ENCODE measurements around the gene NHERF1. TPM values are rescaled to one million over a fixed set of nuclear protein-coding genes. Genes with fewer than 3 reads are reported as not detected.

The NHERF1 gene
- total RNA-seq, 1 experiment from 2014 or later, result 75.0 TPM

DNA sequence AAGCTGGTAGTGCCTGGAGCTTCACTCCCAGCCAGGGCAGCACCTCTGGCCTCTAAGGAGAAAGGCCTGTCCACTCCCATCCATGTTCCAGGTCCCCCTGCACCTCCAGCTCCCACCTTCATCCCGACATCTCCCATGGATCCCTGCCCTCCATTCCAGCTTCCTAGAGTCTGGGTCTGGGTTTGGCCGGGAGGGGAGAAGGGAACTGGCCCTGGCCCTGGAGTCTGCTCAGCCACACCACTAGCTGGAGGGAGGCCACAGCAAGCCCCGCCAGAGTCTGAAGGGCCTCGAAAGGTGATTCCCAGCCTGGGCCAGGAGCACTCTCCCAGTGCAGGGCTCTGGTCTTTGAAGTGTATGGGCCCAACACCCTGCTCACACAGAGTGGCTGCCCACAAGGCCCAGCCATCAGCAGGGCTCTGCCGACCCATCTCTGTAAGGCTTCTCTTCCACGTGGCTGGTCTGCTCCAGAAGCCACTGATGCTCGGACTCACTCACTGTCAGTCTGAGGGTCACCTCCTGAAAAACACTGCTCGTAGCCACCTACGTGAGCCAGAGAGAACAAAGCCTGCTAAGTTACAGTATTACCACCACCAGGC, 23.0 kb downstream of the NHERF1 start:
- POLR2A ChIA-PET (ENCODE audit: unreplicated experiment), result interaction anchor here (0.5 kb wide), 1 partner anchor 568 kb away, joined by 4 read pairs; no protein-coding TSS in a partner anchor
- intact Hi-C loops (cut with micrococcal nuclease), result no loop called here

DNA sequence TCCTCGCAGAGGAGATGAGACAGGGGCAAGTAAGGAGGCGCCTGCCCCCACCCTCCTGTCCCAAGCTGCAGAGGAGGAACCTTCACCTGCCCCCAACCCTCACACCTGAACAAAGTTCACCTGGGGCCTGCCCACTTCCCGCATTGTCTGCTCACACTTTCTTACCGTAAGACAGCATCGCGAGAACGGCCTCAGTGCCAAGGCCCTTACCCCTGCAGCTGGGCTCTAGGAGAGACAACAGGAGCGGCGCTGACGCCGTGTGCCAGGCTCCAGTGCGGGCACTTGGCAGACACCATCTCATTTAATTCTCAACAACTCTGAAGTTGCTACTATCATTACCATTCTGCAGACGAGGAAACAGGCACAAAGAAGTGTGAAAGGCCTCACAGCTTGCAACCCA, 23.6 kb downstream of the NHERF1 start:
- Histone ChIP-seq H3K79me2 (ENCODE audit: low read length) (peaks cover 27% of the 10 kb centered on the region), H3K9me3 (ENCODE audit: low read length) (no peaks in the 10 kb centered on the region), H4K20me1 (ENCODE audit: low read length) (no peaks in the 10 kb centered on the region), H3F3A (ENCODE audit: low read length, unreplicated experiment) (no peaks in the 10 kb centered on the region), H3K4me3 (ENCODE audit: low read length) (no peak overlapping the region), H3K27ac (ENCODE audit: low read length) (no peak overlapping the region), H3K4me1 (ENCODE audit: insufficient read depth, low read length) (peaks cover 8% of the 10 kb centered on the region), H3K36me3 (ENCODE audit: low read depth, low read length) (peaks cover 35% of the 10 kb centered on the region), H3K9me2 (replicated peaks; ENCODE audit: low read length) (no peaks in the 10 kb centered on the region), H2AFZ (ENCODE audit: low read length) (no peak overlapping the region), H3K9ac (ENCODE audit: low read length) (no peak overlapping the region), H3K27me3 (ENCODE audit: low read length) (no peaks in the 10 kb centered on the region), H3K4me2 (ENCODE audit: low read length) (no peak overlapping the region)
- ATAC-seq, result no peak
- ChIA-PET CTCF (interaction anchor here (2.7 kb wide), 1 partner anchor 26 kb away, joined by 29 read pairs; no protein-coding TSS in a partner anchor), POLR2A (ENCODE audit: unreplicated experiment) (no interaction called here)
- no peak for DNase-seq
- BruUV-seq (replicated peaks), result no TSS peak
- TF ChIP-seq, protein P1, sequence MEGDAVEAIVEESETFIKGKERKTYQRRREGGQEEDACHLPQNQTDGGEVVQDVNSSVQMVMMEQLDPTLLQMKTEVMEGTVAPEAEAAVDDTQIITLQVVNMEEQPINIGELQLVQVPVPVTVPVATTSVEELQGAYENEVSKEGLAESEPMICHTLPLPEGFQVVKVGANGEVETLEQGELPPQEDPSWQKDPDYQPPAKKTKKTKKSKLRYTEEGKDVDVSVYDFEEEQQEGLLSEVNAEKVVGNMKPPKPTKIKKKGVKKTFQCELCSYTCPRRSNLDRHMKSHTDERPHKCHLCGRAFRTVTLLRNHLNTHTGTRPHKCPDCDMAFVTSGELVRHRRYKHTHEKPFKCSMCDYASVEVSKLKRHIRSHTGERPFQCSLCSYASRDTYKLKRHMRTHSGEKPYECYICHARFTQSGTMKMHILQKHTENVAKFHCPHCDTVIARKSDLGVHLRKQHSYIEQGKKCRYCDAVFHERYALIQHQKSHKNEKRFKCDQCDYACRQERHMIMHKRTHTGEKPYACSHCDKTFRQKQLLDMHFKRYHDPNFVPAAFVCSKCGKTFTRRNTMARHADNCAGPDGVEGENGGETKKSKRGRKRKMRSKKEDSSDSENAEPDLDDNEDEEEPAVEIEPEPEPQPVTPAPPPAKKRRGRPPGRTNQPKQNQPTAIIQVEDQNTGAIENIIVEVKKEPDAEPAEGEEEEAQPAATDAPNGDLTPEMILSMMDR (conservative IDR thresholded peaks at IDR 0.05; ENCODE audit: low read depth, low read length), result no peak
- no peak for TF ChIP-seq EZH2phosphoT487 (IDR thresholded peaks at IDR 0.05; ENCODE audit: borderline replicate concordance, low read length)
- no peak for TF ChIP-seq EZH2 (IDR thresholded peaks at IDR 0.05; ENCODE audit: low read length, unreplicated experiment)
- intact Hi-C loops (cut with micrococcal nuclease), result no loop called here

More for the DNA sequence above, 23.0 kb downstream of the NHERF1 start:
- no peak overlapping the region for H3K4me3 ChIP-seq (ENCODE audit: low read length)
- no peaks in the 10 kb centered on the region for H4K20me1 ChIP-seq (ENCODE audit: low read length)
- no peak overlapping the region for H2AFZ ChIP-seq (ENCODE audit: low read length)
- peaks cover 6% of the 10 kb centered on the region for H3K4me1 ChIP-seq (ENCODE audit: insufficient read depth, low read length)
- no peak overlapping the region for H3K27ac ChIP-seq (ENCODE audit: low read length)
- no peak for DNase-seq
- peaks cover 35% of the 10 kb centered on the region for H3K36me3 ChIP-seq (ENCODE audit: low read depth, low read length)
- H3K27me3 ChIP-seq (ENCODE audit: low read length), result no peaks in the 10 kb centered on the region
- H3F3A ChIP-seq (ENCODE audit: low read length, unreplicated experiment), result no peaks in the 10 kb centered on the region
- TF ChIP-seq, protein P1 (conservative IDR thresholded peaks at IDR 0.05; ENCODE audit: low read depth, low read length), result no peak
- no peak for TF ChIP-seq EZH2 (IDR thresholded peaks at IDR 0.05; ENCODE audit: low read length, unreplicated experiment)
- no peak for TF ChIP-seq EZH2phosphoT487 (IDR thresholded peaks at IDR 0.05; ENCODE audit: borderline replicate concordance, low read length)
- CTCF ChIA-PET, result interaction anchor here (0.6 to 2.7 kb wide), 5 partner anchors 11 to 116 kb away, joined by 3 to 29 read pairs (median 5); no protein-coding TSS in a partner anchor
- H3K4me2 ChIP-seq (ENCODE audit: low read length), result no peak overlapping the region
- H3K9me3 ChIP-seq (ENCODE audit: low read length), result no peaks in the 10 kb centered on the region
- H3K79me2 ChIP-seq (ENCODE audit: low read length), result peaks cover 22% of the 10 kb centered on the region
- no TSS peak for BruUV-seq (replicated peaks)
- H3K9ac ChIP-seq (ENCODE audit: low read length), result no peak overlapping the region
- no peaks in the 10 kb centered on the region for H3K9me2 ChIP-seq (replicated peaks; ENCODE audit: low read length)
- ATAC-seq, result no peak

DNA sequence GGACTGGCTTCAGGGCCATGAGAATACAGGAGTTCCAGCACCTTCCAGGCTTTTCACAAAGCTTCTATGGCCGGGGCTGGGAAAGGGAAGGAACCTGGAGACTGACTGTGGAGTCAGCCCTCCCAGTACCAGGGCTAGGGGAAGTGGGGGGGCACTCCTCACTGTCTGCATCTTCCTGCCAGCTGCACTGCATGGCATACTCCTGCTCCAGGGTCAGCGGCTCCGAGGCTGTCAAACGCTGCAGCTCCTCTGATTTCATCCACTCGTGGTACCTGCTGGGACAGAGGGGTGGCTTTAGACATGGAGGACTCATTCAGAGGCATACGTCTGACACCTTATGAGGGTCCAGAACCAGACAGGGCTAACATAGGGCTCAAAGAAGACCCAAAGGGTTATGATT, 25.0 kb downstream of the NHERF1 start:
- Histone ChIP-seq H3F3A (ENCODE audit: low read length, unreplicated experiment) (no peaks in the 10 kb centered on the region), H3K4me2 (ENCODE audit: low read length) (no peak overlapping the region), H3K4me1 (ENCODE audit: insufficient read depth, low read length) (peaks cover 20% of the 10 kb centered on the region), H3K9me3 (ENCODE audit: low read length) (no peaks in the 10 kb centered on the region), H3K9me2 (replicated peaks; ENCODE audit: low read length) (no peaks in the 10 kb centered on the region), H3K9ac (ENCODE audit: low read length) (no peak overlapping the region), H3K79me2 (ENCODE audit: low read length) (peaks cover 40% of the 10 kb centered on the region), H3K27ac (ENCODE audit: low read length) (no peak overlapping the region), H3K27me3 (ENCODE audit: low read length) (no peaks in the 10 kb centered on the region), H2AFZ (ENCODE audit: low read length) (no peak overlapping the region), H4K20me1 (ENCODE audit: low read length) (no peaks in the 10 kb centered on the region), H3K36me3 (ENCODE audit: low read depth, low read length) (peaks cover 35% of the 10 kb centered on the region), H3K4me3 (ENCODE audit: low read length) (no peak overlapping the region)
- DNase-seq (no peak), ATAC-seq (no peak)
- no TSS peak for BruUV-seq (replicated peaks)
- CTCF ChIA-PET, result no interaction called here
- TF ChIP-seq EZH2 (IDR thresholded peaks at IDR 0.05; ENCODE audit: low read length, unreplicated experiment) (no peak), EZH2phosphoT487 (IDR thresholded peaks at IDR 0.05; ENCODE audit: borderline replicate concordance, low read length) (no peak)
- TF ChIP-seq, protein P1 (conservative IDR thresholded peaks at IDR 0.05; ENCODE audit: low read depth, low read length), result no peak
- intact Hi-C loops (cut with micrococcal nuclease), result no loop called here
- POLR2A ChIA-PET (ENCODE audit: unreplicated experiment), result no interaction called here
